GM19099 (cell line): ENCODE results near the gene FCRLB.

Experiments used
- POLR2A ChIP-seq: IDR thresholded peaks from 3 replicates; pipeline ENCODE4 v1.6.1; 2011; ENCODE audit warnings: low read depth; ENCODE audit not compliant: insufficient read length; ENCODE audit errors: extremely low read depth

FCRLB gene

DNA sequence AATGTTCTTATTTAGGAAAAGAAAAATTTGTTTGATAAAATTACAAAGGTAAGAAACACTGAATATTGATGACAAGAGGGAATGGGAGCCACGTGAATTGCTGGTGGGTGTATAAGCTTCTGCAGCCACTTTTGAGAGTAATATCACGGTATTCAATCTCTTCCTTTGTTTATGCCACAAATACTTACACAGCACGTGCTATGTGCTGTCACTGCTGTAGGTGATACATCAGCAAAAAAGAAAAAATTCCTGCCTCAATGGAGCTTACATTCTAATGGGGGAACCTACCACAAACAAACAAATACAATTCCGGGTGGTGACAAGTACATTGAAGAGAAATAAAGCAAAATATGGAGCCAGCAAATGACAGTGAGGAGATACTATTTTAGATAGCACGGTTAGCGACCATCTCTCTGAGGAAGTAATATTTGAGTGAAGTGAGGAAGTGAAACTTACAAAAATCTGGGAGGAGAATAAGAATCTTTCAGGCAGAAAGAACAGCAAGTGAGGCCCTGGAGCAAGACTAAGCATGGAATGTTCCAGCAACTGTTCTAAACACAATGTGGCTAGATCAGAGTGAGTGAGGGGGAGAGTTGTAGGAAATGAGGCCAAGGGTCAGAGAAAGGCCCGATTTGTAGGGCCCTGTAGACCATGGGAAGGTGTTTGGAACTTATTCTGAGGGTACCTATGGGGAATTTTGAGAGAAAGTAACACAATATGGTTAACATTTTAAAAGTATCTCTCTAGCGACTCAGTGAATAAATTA, 2.6 kb upstream of the FCRLB start:
- TF ChIP-seq POLR2A = no peak

DNA sequence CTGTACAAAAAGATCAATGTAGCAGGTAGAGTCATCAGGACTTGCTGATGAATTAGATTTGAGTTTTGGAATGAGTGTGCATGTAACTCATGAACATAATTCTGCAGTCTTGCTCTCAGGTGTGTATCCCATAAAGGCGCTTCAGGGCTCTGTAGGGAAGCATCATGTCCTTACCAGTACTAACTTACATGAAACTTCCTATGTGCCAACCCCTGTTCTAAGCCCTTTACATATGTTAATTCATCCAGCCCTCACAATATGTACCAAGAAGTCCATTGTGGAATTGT, 2.1 kb upstream of the FCRLB start:
- no peak for TF ChIP-seq POLR2A

DNA sequence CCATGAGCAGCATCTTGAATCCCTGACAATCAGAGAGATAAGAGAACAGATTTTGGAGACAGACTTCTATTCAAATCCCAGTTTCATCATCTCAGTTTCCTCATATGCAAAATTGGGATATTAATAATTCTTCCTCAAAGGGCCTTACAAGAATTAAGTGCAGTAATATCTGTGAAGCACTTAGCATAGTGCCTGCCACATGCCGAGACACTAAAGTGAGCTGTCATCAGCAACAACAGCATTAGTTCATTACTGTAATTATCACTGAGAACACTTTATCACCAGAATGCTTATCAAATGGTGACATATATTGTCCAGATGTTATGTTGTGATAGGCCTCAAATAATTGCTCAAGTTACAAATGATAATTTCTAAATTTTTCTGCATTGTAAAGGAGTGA, 922 bp upstream of the FCRLB start:
- TF ChIP-seq POLR2A = no peak

DNA sequence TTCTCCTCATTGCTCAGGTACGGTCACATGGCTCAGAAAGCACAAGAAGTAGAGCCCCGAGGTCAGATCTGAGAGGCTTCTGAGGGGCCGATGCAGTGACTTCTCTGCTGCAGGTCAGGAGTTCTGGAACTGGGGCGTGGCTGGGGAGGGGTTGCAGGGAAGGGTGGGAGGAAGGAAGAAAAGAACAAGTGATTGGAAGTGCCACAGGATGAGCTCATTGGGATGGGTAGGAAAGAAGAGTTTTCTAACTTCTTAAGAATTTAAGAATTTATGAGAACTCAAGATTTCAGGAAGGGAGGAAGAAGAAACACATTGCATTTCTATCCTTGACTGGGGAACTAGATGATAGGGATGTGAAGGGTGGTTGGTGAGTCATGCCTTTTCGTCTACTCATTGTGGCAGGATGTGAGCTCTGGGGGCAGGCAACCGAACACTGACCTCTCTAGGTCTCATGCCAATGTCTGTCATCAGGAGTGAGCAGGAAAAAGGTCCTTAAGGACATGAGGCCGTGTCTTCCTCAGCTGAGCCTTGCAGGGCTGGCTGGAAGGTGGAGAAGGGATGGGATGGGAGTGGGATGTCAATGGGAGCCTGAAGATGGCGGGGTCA, 497 bp downstream of the FCRLB start:
- TF ChIP-seq POLR2A = no peak

DNA sequence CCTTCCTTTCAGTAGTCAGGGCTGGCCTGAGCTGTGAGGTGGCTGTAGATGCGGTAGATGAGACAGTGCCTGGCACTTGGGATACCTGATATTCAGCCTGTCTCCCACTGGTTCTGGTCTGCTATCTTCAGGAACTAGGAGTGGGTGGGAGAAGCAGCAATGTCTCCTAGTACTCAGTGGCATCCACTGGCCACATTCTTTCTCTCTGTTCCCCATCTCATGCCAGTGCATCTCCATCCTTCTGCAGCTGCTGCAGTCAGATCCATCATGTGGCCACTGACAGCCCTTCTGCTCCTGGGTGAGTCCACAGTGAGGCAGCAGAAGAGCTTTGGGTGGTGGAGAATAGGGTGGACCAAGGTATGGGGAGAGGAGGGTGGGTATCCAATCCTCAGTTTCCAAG, 1.1 kb downstream of the FCRLB start:
- TF ChIP-seq POLR2A = no peak

DNA sequence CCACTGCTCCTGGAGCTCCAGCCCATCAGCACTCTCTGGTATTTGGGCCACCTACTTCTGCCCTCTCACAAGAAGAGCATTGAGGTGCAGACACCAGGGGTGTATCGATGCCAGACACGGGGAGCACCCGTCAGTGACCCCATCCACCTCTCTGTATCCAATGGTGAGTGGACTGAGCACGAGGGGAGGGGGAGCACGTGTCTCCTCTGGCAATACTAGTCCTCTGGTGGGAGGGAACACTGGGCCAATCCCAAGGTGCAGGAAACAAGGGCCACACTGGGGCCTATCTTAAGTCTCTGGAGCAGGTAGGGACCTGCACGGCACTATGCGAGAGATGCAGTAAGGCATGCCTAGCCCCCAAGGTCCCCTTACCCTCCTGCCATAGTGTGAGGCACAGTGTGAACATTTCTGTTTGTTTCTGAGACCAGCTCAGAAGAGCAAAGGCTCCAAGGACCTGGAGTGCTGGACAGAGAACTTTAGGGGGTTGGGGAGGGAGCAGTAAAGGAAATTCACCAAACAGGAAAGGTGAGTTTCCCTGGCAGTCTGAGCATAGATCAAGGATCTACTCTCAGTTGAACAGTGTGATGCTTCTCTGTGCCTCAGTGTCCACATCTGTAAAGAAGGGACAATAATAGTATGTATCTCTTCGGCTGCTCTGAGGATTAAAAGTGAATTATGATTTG, 2.3 kb downstream of the FCRLB start:
- no peak for TF ChIP-seq POLR2A

DNA sequence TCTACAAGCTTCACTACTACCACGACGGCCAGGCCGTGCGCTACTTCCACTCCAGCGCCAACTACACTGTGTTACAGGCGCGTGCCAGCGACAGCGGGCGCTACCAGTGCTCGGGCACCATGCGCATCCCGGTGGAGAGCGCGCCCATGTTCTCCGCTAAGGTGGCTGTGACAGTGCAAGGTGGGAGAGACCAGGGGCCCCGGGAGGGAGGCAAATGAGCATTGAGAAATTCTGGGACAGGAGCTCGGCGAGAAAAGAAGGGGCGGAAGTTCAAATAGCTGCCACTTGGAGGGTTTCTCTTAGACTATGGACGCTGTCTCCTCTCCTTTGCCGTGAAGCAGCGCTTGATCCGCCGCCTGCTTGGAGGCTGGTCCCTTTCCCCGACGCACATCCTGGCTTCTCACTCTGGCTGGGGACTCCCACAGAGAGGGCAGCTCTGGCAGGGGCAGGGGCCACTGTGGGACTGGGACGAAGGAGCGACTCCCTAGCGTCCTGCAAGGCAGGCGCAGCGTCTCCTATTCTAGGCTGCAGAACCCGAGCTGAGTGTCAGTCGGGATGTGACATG, 4.6 kb downstream of the FCRLB start:
- peak; percentile 47 for TF ChIP-seq POLR2A

DNA sequence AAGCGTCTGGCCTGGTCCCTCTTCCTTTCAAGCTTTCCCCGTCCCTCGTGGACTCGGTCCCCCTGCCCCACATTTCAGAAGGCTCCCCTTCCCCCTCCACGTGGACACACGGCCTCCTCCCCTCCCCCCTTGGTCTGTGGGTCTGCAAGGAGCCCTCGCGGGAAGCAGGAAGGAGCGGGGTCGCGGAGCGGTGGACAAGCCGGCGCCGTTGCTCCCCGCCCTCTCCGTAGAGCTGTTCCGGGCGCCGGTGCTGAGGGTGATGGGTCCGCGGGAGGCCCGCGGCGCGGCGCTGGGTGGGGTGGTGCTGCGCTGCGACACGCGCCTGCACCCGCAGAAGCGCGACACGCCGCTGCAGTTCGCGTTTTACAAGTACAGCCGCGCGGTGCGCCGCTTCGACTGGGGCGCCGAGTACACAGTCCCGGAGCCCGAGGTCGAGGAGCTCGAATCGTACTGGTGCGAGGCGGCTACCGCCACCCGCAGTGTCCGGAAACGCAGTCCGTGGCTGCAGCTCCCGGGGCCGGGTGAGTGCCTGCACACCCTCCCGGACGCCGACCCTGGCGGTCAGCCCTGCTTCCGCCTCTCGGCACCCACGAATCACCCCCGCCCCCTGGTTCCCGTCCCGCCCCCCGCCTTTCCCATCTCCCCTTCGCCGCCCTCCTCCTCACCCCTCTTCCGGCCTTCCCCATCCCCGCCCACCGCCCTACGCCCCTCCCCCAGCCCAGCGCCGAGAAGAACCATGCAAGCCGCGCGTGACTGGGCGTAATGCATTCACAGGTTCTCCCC, 5.3 kb downstream of the FCRLB start:
- TF ChIP-seq POLR2A = peak; percentile 97

DNA sequence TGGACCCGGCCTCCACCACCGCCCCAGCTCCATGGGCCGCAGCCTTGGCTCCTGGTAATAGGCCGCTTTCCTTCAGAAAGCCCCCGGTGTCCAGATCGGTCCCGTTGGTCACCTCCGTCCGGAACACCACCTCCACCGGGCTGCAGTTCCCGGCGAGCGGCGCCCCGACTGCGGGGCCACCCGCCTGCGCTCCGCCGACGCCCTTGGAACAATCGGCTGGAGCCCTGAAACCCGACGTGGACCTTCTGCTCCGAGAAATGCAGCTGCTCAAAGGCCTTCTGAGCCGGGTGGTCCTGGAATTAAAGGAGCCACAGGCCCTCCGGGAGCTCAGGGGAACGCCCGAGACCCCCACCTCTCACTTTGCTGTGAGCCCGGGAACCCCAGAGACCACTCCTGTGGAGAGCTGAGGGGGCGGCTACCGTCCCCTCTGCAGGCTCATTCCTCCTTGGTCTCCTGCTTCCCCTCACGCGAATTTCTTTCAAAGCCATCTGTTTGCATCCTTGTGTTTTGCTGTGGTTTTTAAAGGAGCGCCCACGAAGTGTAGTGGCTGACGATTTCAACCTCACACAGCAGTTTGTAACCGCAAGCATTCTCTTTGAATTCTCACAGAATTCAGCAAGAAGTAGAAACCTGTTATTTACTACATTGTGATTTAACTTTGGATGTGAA, 6.0 kb downstream of the FCRLB start:
- no peak for TF ChIP-seq POLR2A

DNA sequence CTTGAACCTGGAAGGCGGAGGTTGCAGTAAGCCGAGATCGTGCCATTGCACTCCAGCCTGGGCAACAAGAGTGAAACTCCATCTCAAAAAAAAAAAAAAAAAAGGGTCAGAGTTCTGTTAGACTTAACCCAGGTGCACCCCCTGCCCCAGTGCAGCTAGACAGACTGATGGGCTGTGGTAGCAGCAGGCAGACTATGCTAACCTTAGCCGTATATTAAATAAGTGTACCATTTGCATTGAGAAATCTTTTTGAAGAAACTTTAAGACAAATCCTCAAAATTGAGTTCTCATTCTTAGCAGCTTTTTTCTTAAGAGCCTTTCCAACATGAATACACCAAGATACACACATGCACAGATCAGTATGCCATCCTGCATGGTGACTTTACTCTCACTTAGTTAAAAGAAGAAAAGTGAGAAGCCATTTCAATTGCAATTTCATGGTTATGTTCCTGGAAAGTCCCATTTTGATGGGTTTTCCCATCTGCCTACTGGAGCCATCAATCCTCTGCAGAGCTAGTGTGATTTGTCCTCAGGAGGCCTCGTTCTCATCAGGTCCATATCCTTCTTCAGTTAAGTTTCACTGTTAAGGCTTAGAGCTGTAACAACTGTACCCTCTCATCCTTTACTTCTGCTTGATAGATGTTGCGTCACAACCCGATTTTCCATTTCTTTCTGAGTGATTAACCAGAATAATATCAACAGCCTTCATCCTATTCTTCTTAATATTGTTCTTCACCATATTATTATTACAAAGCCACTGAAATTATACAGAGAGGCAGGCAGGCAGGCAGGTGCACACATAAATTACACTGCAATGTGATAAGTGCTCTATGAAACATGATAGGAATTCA, 7.3 kb downstream of the FCRLB start:
- peak; percentile 19 for TF ChIP-seq POLR2A

DNA sequence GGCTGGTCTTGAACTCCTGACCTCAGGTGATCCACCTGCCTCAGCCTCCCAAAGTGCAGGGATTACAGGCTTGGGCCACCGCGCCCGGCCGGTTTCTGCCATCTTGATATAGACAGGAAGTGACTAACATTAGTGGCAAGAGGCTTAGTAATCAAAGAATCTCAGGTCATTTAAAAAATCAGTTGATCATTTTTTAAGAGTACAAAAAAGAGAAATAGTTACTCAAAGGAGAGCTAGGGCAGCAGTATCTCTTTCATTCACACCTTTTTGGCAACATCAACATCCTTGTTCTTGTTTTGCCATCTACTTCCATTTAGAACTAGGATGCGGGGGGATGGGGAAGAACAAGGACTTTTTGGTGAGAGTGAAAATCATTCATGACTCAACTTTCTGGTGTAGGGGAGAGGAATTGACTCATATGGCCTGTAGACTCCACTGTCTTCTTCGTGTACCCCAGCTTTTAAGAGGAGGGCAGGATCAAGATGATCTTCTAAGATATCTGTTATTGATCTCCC, 8.8 kb downstream of the FCRLB start:
- no peak for TF ChIP-seq POLR2A

DNA sequence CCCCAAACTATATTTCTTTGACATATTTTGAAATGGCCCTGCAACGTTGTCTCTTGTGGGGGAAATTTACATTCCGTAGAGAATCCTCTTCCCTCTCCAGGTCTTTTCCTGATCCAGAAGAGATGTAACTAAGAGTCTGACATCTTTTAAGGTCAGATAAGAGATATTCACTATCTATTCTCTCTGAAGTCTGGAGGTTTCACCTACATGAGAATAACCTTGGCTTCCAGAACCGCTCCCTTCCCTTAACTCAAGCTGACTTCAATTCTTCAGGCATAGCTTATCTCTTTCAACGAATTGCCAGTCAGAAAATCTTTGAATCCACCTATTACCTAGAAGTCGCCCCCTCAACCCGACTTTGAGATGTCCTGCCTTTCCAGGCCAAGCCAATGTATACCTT, 9.9 kb downstream of the FCRLB start:
- TF ChIP-seq POLR2A = no peak

DNA sequence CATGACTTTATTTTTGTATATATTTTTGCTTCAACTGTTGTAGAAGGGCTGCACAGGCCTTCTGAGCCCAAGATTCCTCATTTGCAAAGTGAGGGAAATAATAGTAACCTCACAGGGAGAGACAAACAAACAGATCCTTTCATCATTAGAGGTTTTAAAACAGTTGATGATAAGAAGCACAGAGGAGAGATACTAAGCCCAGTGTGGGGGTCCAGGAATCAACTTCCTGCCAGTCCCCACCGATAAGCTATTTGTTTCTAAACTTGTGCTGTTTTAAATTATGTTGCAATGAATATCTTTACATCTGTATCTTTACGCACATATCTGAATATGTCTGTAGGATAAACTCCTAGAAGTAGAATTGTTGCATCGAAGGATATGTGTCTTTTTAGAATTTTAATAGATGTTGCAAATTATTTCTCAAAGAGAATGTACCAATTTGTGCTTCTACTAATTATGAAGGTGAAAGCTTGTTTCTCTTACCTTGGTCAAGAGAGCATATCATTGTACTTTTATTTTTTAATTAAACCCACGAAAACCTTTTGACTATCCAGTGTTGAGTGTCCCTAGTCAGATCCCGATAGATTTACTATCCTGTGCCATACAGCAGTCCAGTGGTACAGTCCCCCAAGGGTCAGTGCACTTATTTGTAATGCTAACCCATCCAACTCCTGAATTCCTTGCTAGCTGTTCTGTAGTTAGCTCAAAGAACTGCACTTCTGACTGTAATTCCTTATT, 10.8 kb downstream of the FCRLB start:
- TF ChIP-seq POLR2A = no peak
